NCI-H2196 treated with DMSO at 0.1 percent for 48 hours (cell line): ENCODE measurements around the gene URAD.

ENCODE experiments used
- DNase-seq: peaks from one replicate; lab custom pipeline; 2025; ENCODE audit not compliant: unreplicated experiment; lab: John Stamatoyannopoulos, UW

URAD gene

DNA sequence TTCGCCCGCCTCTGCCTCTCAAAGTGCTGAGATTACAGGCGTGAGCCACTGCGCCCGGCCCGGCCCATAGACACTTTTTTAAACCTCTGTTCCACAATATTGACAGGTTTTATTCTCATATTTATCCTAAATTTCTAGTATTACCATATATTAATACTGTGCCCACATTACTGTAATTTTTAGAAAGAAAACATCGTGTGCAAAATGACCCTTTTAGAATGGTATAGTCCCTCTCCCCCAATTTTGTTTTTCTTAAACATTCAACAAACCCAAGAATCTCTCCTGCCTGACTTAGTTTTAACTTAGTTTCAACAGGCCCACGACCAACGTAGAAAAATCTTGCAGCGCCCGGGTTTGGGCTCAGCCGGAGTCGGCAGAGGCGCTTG, 28.5 kb downstream of the URAD start:
- DNase-seq, result no peak

DNA sequence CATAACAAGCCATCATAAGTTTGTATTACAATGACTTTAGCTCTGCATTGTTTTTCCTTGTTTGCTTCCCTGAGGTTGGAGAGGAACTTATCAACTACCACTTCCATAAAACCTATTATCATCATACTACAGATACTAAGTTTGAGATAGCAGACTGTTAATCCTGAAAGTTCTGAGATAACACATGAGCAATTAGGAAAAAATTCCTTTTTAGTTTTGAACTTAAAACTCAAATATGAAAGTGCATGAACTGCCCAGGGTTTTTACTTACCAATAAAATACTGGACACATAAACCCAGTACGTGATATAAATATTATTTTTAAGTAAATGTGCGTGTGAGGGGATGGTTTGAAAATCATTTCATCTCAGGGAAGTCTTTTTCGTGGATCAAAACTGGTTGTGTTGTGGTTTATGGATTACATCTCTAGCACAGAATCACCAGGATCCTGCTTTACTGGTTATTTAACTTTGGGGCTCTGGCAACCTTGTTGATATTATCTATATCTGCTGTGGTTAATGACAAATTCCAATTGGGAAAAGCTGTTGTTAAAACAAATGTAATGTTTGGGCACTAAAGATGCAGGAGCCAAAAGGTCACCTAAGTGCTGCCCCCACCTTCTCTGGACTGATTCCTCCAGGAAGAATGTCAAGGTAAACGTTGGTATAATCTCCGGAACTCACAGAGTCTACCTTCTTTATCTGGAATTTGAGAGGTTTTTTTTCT, 31.8 kb downstream of the URAD start:
- DNase-seq, result no peak

DNA sequence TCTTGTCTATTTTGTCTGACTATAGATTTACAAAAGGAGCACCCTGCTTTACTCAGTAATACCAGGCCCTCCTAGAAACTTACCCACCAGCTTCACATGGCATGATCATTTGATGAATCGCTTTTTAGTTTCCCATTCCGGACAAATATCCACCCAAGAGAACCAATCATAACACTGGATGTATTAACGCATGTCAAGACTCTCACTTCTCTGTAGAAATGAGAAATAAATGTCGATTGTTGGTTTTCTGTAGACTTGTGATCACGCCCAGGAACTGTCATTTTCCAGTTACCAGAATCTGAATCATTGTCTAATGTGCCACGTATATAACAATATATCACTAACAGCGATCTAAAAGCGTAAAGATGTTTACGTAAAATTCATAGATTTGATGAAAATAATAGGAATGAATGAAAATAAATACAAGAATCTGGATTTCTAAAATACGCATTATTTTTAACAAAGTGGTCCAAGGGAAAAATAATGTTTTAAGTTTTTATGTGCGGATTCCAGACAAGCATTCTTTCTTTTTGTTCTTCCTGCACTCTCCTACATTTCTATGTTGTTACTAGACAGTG, 33.4 kb downstream of the URAD start:
- DNase-seq, result no peak

DNA sequence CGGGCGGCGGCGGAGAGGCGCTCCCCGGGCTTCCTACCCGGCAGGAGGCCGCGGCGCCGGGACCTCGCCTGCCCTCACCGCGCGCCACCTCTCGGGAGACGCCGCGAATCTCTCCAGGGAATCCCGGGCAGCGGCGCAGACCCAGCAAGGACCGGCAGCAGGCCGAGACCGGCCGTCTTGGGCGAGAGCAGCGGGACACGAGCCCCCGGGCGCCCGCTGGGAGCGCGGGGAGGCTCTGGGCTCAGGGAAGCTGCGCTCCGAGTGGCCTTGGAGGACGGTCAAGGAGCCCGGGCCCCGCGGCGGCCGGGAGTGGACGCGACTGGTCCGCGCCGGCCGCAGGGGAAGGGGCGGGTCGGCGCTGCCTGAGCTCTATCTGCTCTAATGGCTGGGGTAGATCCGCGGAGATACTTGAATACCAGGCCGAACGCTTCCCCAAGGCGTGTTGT, 34.1 kb downstream of the URAD start:
- no peak for DNase-seq

GRCh38 chr13:27953676-27954405, 34.7 kb downstream of the URAD start:
- peak; percentile 45 for DNase-seq

GRCh38 chr13:27952876-27953675, 35.4 kb downstream of the URAD start:
- DNase-seq, result no peak

- no peak for DNase-seq
These were observed 45.5 kb downstream of the URAD start for GRCh38 chr13:27942972-27943371.

- DNase-seq, result no peak
These were observed 54.7 kb downstream of the URAD start for GRCh38 chr13:27933580-27934328.

DNA sequence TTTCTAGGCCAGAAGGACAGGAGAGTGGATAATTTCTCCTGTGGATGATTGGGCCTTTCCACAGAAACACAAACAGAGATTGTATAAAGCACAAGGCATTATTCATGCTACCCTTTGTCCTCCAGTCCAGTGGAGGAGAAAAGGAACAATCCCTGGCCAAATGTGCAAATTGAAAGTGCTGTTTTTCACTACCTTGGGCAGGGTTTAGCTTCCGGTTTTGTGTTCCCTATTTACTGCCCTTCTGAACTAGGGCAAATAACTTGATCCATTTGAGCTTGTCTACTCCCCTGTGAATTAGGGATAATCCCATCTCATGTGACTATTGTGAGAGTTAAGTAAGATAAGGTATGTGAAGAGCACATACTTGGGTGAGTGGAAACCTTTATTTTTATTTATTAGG, 55.4 kb downstream of the URAD start:
- no peak for DNase-seq

- DNase-seq, result no peak
These were observed 58.6 kb downstream of the URAD start for GRCh38 chr13:27929868-27930267.

- DNase-seq, result no peak
These were observed 59.4 kb downstream of the URAD start for GRCh38 chr13:27928805-27929753.

DNA sequence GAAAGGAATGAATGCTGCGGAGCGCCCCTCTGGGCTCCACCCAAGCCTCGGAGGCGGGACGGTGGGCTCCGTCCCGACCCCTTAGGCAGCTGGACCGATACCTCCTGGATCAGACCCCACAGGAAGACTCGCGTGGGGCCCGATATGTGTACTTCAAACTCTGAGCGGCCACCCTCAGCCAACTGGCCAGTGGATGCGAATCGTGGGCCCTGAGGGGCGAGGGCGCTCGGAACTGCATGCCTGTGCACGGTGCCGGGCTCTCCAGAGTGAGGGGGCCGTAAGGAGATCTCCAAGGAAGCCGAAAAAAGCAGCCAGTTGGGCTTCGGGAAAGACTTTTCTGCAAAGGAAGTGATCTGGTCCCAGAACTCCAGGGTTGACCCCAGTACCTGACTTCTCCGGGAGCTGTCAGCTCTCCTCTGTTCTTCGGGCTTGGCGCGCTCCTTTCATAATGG, 60.1 kb downstream of the URAD start:
- no peak for DNase-seq
